ENCODE data around the gene FAM120AOS.
A peak's percentile ranks its signal among the peaks of the same experiment; 100 is the strongest.

FAM120AOS gene

GRCh38 chr9:93453047-93453914 is at the start of gene FAM120AOS:
FAM120AOS (minus strand) TSS chr9:93453581; CDS start chr9:93452709, 872 bp downstream.
- peak; percentile 47 for FAIRE-seq

DNA sequence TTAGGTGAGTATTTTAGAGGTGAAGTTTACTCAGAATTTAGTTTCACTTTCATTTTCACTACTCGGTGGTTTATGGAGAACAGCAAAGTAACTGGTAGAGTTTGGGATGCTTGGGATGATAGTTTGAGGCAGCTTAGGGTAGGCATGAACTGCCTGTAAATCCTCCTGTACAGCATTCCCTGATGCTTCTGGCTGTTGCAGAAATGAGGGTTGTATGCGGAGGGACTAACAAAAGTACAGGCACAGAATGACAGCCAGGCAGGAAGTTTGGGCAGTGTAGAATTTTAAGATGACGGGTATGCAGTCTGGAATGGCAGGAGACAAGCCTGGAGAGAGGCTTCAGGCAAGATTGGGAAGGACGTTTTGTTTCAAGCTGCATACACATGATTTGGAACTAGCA is 48.0 kb upstream of the FAM120AOS start:
- FAIRE-seq, result no peak

DNA sequence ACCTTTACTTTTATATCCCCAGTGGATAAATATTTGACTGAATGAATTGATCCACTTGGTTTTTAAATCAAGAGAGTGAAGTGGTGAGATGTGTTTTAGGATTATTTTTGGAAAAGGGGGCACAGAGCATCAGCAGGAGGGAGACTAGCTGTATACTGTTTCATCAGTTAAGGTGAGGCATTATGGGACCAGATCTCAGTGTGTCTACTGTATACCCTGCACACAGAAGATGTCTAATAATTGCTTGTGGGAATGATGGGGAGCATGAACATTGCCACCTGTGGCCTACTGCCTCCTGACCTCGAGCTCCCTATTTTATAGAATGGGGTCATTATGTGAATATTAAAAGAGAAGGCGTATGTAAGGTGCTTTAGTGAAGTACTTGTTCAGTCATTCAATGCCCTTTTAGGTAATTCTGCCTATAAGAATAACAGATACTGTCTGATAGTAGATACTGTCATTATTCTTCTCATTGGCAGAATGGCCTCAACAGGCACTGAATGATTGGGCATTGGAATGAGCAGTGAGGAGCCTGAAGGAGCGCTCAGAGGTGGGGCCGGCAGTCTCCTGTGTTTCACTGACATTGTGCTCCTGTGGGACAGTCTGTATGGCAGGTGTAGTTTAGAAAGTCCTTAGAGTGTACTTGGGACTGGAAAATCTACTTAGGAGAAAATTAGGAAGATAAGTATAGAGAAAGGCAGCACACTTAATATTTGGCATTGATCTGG is 47.4 kb upstream of the FAM120AOS start:
- no peak for FAIRE-seq

GRCh38 chr9:93496285-93496684 is 42.9 kb upstream of the FAM120AOS start:
- no peak for FAIRE-seq

- no peak for FAIRE-seq
Measured at GRCh38 chr9:93493949-93494348, 40.6 kb upstream of the FAM120AOS start.

GRCh38 chr9:93492327-93492726 is 38.9 kb upstream of the FAM120AOS start:
- no peak for FAIRE-seq

DNA sequence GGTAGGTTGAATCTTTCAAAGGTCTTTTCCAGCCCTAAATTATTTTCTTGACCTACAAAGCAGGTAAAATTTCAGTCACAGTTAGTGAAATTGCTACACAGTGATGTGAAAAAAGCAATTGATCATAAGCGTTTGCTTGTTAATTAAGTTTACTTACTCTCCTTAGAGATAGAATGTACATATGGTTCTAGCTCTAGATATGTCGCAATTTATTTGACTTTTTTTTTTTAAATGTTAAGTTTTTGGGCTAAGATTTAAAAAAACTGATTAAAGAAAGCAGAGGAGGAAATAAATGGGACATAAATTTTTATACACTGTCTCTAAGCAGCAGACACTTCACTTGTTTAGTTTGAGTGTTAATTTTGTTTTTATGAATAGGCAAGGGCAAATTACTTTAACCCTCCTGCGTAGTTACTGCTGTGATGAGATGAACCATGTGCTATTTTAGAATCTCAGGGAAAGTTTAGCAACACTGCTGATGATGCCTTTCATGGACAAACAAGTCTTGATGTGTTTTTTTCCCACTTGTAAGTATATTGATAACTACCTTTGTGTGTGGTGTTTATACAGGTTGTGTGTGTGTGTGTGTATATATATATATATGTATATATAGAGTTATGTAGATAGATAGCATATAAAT is 38.3 kb upstream of the FAM120AOS start:
- no peak for FAIRE-seq

DNA sequence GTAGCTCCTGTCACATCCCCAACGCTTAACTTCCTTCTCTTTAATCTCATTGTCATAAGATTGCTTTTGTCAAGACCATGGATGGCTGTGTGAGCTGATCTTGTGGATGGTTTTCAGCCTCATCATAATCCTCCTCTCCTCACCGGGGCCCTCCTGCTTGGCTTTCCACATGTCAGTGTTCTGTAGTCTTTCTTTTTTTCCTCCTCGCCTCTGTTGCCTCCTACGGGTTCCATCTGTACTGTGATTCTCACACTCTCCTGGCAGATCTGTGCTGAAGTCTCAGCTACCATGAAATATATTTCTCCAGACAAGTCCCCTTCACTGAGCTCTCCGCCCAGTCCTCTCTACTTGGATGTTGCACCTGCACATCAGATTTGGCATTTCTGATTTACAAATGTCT is 34.9 kb upstream of the FAM120AOS start:
- FAIRE-seq, result no peak

GRCh38 chr9:93486268-93486667 is 32.9 kb upstream of the FAM120AOS start:
- FAIRE-seq, result no peak

GRCh38 chr9:93483497-93483896 is 30.1 kb upstream of the FAM120AOS start:
- FAIRE-seq, result no peak

DNA sequence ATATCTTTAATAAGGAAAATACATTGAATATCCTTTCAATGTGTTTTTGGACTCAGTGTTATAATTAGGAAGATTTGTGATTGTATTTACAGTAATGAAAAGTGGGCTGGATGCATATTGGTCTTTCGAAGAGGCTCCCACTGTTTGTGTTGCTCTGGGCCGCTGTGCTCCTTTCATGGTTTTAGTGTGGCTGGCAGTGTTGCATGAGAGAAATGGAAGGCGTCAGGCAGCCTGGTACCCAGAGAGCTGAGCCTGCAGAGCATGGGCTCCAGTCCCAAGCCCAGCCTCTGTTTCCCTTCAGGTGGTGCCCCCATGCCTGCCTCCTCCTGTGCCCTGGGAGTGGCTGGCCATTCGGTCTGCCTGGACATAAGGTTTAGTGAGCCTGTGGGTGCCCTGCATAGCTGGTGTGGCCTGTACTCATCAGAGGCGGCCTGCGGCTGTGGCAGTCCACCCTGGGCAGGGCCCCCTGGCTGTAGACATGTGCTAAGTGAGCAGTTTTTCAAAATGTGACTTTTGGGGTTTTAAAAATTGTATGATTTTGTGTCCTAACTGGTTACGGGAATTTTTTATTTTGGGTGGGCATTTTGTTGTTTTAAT is 27.4 kb upstream of the FAM120AOS start:
- no peak for FAIRE-seq

GRCh38 chr9:93480262-93480661 is 26.9 kb upstream of the FAM120AOS start:
- no peak for FAIRE-seq

- no peak for FAIRE-seq
Measured at GRCh38 chr9:93479726-93480125, 26.3 kb upstream of the FAM120AOS start.

GRCh38 chr9:93477397-93477796 is 24.0 kb upstream of the FAM120AOS start:
- no peak for FAIRE-seq

- no peak for FAIRE-seq
Measured at GRCh38 chr9:93476924-93477323, 23.5 kb upstream of the FAM120AOS start.

- FAIRE-seq, result no peak
Measured at GRCh38 chr9:93475856-93476255, 22.5 kb upstream of the FAM120AOS start.

DNA sequence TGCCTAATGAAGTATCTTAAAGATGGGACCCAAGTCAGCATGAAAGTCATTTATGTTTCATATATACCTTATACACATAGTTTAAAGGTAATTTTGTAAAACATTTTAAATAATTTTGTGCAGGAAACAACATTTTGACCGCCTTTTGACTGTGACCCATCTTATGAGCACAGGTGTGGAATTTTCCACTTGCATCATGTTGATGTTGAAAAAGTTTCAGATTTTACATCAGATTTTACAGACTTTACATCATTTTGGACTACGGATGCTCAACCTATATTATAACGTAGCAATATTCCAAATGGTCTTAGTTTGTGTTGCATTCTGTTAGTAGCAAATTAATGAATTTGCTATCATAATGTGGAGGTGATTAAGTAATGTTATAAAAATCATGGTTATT is 21.7 kb upstream of the FAM120AOS start:
- FAIRE-seq, result no peak

DNA sequence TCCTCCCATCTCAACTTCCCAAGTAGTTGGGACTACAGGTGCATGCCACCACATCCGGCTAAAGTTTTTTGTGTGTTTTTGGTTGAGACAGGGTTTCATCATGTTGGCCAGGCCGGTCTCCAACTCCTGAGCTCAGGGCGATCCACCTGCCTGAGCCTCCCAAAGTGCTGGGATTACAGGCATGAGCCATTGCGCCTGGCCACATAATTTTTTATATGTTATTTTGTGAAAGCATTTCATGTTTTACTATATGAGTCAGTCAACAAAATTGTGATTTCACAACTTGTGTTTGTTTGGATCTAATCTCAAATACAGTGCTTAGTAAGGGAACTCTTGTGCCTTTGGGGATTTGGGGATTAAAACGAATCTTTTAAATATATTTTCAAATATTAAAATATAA is 20.0 kb upstream of the FAM120AOS start:
- no peak for FAIRE-seq

GRCh38 chr9:93471124-93471523 is 17.7 kb upstream of the FAM120AOS start:
- no peak for FAIRE-seq

GRCh38 chr9:93470391-93470790 is 17.0 kb upstream of the FAM120AOS start:
- FAIRE-seq, result no peak

DNA sequence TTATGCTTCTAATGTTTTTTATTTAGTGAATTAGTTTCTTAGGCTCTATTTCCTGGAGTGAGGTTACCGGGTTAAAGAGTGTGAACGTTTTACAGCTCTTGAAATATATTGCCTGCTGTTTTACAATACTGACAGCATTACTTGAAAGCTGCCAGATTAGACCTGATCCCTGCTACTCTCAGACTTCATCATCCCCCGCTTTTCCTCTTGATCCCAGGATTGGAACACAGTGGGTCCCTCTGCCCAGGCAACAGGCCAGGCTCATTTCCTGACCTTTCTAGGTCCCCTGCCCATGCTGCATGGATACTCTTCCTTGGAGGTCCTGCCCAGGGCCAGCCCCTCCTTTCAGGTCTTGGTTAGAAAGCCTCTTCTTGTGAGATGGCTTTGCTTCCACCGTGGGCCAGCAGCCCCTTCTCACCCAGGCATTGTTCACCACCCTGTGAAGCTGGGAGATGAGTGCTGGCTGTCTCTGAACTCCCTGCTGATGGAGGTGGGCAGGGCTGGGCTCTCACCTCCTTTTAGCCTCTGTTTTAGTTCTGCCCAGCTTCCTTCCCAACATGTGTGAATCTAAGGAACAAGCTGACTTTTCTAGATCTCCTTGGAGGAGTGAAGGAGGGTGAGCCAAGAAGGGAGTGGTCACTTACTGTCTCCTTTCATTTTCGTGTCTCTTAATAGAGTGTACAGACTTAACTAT is 15.5 kb upstream of the FAM120AOS start:
- no peak for FAIRE-seq

DNA sequence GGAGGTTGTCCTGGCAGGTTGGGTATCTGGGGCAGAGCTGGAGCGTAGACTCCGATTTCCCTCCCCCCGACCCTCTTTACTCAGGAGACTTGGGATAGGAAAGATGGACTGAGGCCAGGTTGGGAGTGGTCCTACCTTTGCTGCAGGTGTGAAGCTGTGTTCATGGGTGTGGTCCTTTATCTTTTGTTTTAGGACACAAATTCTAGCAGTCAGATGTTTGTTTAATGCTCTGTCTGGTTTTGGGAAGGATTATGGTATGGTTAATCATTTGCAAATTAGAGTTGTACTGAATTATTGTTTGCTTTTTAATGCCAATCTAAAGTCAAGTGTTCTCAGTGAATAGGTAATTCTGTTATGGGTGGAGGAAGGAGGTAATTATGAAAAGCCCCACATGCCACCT is 14.1 kb upstream of the FAM120AOS start:
- no peak for FAIRE-seq

GRCh38 chr9:93467062-93467416 is 13.7 kb upstream of the FAM120AOS start:
- no peak for FAIRE-seq

Measured in islet of Langerhans (tissue), 1 donor.